HepG2 (cell line): ENCODE measurements around the gene LMNTD1. TPM values are rescaled to one million over a fixed set of nuclear protein-coding genes. Genes with fewer than 3 reads are reported as not detected.

Experiments
- ATAC-seq: fragments of 200-7000 bp; cut with Tn5 transposase; 3 replicates; pipeline ENCODE4 v1.9.1; 2020; ENCODE audit warnings: mild to moderate bottlenecking, moderate library complexity
- BruUV-seq: library from RNA; stranded (reverse); fragments of 400-500 nt; replicated peaks from 2 replicates; lab custom pipeline; 2021; lab: Mats Ljungman, UMichigan
- CTCF ChIA-PET: fragments of 300-600 bp; formaldehyde crosslinking; extraction: SDS; loops from one replicate; lab custom pipeline; 2021; ENCODE audit warnings: low total read pairs, inconsistent platforms, low intra/inter-chr PET ratio; lab: Yijun Ruan, JAX
- POLR2A ChIA-PET: fragments of 350-600 bp; sonication (Branson Sonifier 250); formaldehyde crosslinking; loops from one replicate; lab custom pipeline; 2020; ENCODE audit warnings: antibody characterized with exemption, inconsistent platforms; lab: Yijun Ruan, JAX
- DNase-seq: peaks from one replicate; pipeline ENCODE4 v3.0.0-alpha.2; 2015; ENCODE audit warnings: low spot score
- FAIRE-seq: peaks from 3 replicates; lab custom pipeline; 2011; peaks lifted over from hg19 to GRCh38; lab: Jason Lieb, UNC
- H2AFZ ChIP-seq: one replicate; pipeline ENCODE4 v1.6.1; 2011; ENCODE audit warnings: low read length, inconsistent platforms
- H3K27ac ChIP-seq: fragments of 300-600 bp; 3 replicates; pipeline ENCODE4 v1.8.0; 2011; ENCODE audit warnings: mixed run types, mild to moderate bottlenecking, mixed read lengths, low read length, inconsistent platforms; ENCODE audit not compliant: insufficient read depth; ENCODE audit errors: extremely low read length
- H3K27me3 ChIP-seq, 2 experiments: fragments of 200-600 bp in 1 of 2; 2 replicates in 1 of 2; 3 replicates in 1 of 2; pipeline versions ENCODE4 v1.6.0 to v1.8.0; 2011; ENCODE audit warnings: low read length in 2 of 2, mild to moderate bottlenecking in 2 of 2, moderate library complexity in 2 of 2, inconsistent platforms in 1 of 2; ENCODE audit not compliant: insufficient read depth in 2 of 2, control insufficient read depth in 1 of 2
- H3K36me3 ChIP-seq, 2 experiments: fragments of 200-600 bp in 1 of 2; replicated peaks in 1 of 2; 2 replicates in 1 of 2; 3 replicates in 1 of 2; pipeline versions ENCODE4 v1.5.1 to v1.8.0; 2011; ENCODE audit warnings: low read length in 2 of 2, inconsistent platforms in 1 of 2; ENCODE audit not compliant: insufficient read depth in 2 of 2, control insufficient read depth in 1 of 2
- H3K4me1 ChIP-seq: 2 replicates; pipeline ENCODE4 v1.5.1; 2012; ENCODE audit warnings: low read length, inconsistent platforms; ENCODE audit not compliant: insufficient read depth
- H3K4me2 ChIP-seq: 2 replicates; pipeline ENCODE4 v1.6.0; 2011; ENCODE audit warnings: low read depth, low read length, inconsistent platforms
- H3K4me3 ChIP-seq, 3 experiments: fragments of 200-600 bp in 1 of 3; sonication (generic), shearing (Covaris generic) in 1 of 3; replicated peaks in 1 of 3; 2 replicates each; pipeline ENCODE4 v1.5.1; 2011 to 2016; ENCODE audit warnings: low read length in 3 of 3, inconsistent platforms in 2 of 3, low read depth in 2 of 3, mild to moderate bottlenecking in 2 of 3, control low read depth in 1 of 3, mixed read lengths in 1 of 3; ENCODE audit not compliant: insufficient read depth in 1 of 3
- H3K79me2 ChIP-seq: one replicate; pipeline ENCODE4 v1.6.1; 2011; ENCODE audit warnings: low read length, inconsistent platforms; ENCODE audit not compliant: insufficient read depth
- H3K9ac ChIP-seq: 2 replicates; pipeline ENCODE4 v1.6.0; 2011; ENCODE audit warnings: mild to moderate bottlenecking, low read depth, low read length, inconsistent platforms; ENCODE audit not compliant: insufficient read depth
- H3K9me3 ChIP-seq: 2 replicates; pipeline ENCODE4 v1.5.1; 2012; ENCODE audit warnings: mild to moderate bottlenecking, low read length
- H4K20me1 ChIP-seq: 2 replicates; pipeline ENCODE4 v1.6.0; 2011; ENCODE audit warnings: inconsistent platforms, mild to moderate bottlenecking, low read length, moderate library complexity; ENCODE audit not compliant: insufficient read depth
- ADNP ChIP-seq: sonication (generic); formaldehyde crosslinking; IDR thresholded peaks from 2 replicates; pipeline ENCODE4 v1.4.0; 2020; ENCODE audit warnings: missing genetic modification reagents
- CHD4 ChIP-seq: fragments of 200-600 bp; sonication (generic); IDR thresholded peaks from 2 replicates; pipeline ENCODE4 v1.7.0; 2017; ENCODE audit warnings: mild to moderate bottlenecking, low read length, borderline replicate concordance
- HNF4G ChIP-seq, 2 experiments: sonication (generic) in 1 of 2; formaldehyde crosslinking in 1 of 2; IDR thresholded peaks; 2 replicates each; pipeline versions ENCODE4 v1.4.0 to v1.6.1; 2011 to 2020; ENCODE audit warnings: borderline replicate concordance in 2 of 2, low read depth in 2 of 2, mild to moderate bottlenecking in 2 of 2, low read length in 1 of 2, missing genetic modification reagents in 1 of 2, moderate library complexity in 1 of 2
- NCOA5 ChIP-seq: sonication (generic); formaldehyde crosslinking; IDR thresholded peaks from 2 replicates; pipeline ENCODE4 v1.4.0; 2020; ENCODE audit warnings: missing genetic modification reagents
- NR1H2 ChIP-seq: sonication (generic); formaldehyde crosslinking; IDR thresholded peaks from 2 replicates; pipeline ENCODE4 v1.8.1; 2022; ENCODE audit warnings: low read depth, missing genetic modification reagents, borderline replicate concordance
- PHF5A ChIP-seq: IDR thresholded peaks from one replicate; pipeline ENCODE4 v1.6.1; 2018; ENCODE audit warnings: low read depth, missing genetic modification reagents; ENCODE audit not compliant: unreplicated experiment
- SOX5 ChIP-seq: IDR thresholded peaks from 2 replicates; pipeline ENCODE4 v1.6.1; 2016; ENCODE audit warnings: borderline replicate concordance
- SRF ChIP-seq: IDR thresholded peaks from 2 replicates; pipeline ENCODE4 v1.6.1; 2011; ENCODE audit warnings: mild to moderate bottlenecking, low read depth, low read length, moderate library complexity
- ZNF20 ChIP-seq: sonication (generic); formaldehyde crosslinking; IDR thresholded peaks from 2 replicates; pipeline ENCODE4 v1.4.0; 2020; ENCODE audit warnings: mild to moderate bottlenecking, moderate library complexity, missing genetic modification reagents
- ZNF224 ChIP-seq: sonication (generic); formaldehyde crosslinking; IDR thresholded peaks from 2 replicates; pipeline ENCODE4 v1.5.0; 2020; ENCODE audit warnings: mild to moderate bottlenecking, missing genetic modification reagents
- ZNF713 ChIP-seq: sonication (generic); formaldehyde crosslinking; IDR thresholded peaks from 2 replicates; pipeline ENCODE4 v1.4.0; 2020; ENCODE audit warnings: mild to moderate bottlenecking, missing genetic modification reagents
- ZSCAN25 ChIP-seq: sonication (generic); formaldehyde crosslinking; IDR thresholded peaks from 2 replicates; pipeline ENCODE4 v1.8.0; 2022; ENCODE audit warnings: mild to moderate bottlenecking, missing genetic modification reagents
- WGBS: methylation state at CpG from one replicate; pipeline ENCODE4 v1.1.6; 2017; ENCODE audit warnings: low lambda C conversion rate; 5-methylcytosine and 5-hydroxymethylcytosine counted together
- in situ Hi-C: cut with HindIII; loops from 2 replicates; pipeline ENCODE4 v1.10.0; 2017; ENCODE audit warnings: low pct_unique_long_range_greater_than_20kb; ENCODE audit not compliant: extremely low pct_ligation_motif_present
- intact Hi-C: fragments of 100-400 bp; cut with micrococcal nuclease; formaldehyde crosslinking; loops from one replicate; pipeline ENCODE4 v1.10.0; 2022; ENCODE audit not compliant: unreplicated experiment
- polyA plus RNA-seq, 8 experiments: library from polyadenylated mRNA; depleted of rRNA in 3 of 8; stranded (reverse) in 7 of 8; unstranded in 1 of 8; fragments of >200 nt; fragmentation: Illumina TruSeq in 4 of 8; extraction: Trizol in 4 of 8; gene quantifications; 2 replicates each; pipeline versions ENCODE4 v1.2.1 to v1.2.3, GENCODE V29; 2011 to 2016; ENCODE audit warnings: low read depth in 4 of 8, missing spikeins in 1 of 8, mixed read lengths in 1 of 8; ENCODE audit not compliant: insufficient read depth in 1 of 8
- total RNA-seq, 5 experiments: library from RNA; depleted of rRNA; stranded (reverse); fragments of >200 nt; fragmentation: Illumina TruSeq; extraction: Trizol; gene quantifications; 2 replicates each; pipeline ENCODE4 v1.2.3, GENCODE V29; 2016; ENCODE audit warnings: low read depth in 1 of 5
- TF ChIP-seq, protein P1 (sequence below): IDR thresholded peaks from 2 replicates; pipeline ENCODE4 v1.6.1; 2016; ENCODE audit warnings: mild to moderate bottlenecking, missing biosample characterization, missing genetic modification reagents
- TF ChIP-seq, protein P2 (sequence below): sonication (generic); formaldehyde crosslinking; IDR thresholded peaks from 2 replicates; pipeline ENCODE4 v1.5.1; 2020; ENCODE audit warnings: mild to moderate bottlenecking, missing genetic modification reagents
- TF ChIP-seq, protein P3 (sequence below): IDR thresholded peaks from 2 replicates; pipeline ENCODE4 v1.6.1; 2016; ENCODE audit warnings: low read depth, borderline replicate concordance
- TF ChIP-seq, protein P4 (sequence below): sonication (generic); formaldehyde crosslinking; IDR thresholded peaks from 2 replicates; pipeline ENCODE4 v1.4.0; 2020; ENCODE audit warnings: mild to moderate bottlenecking, missing genetic modification reagents

LMNTD1 gene
- total and polyA plus RNA-seq, 2 of the 13 experiments (the other 11 are each of a cell fraction or from before 2014, with no cell fraction given) = not detected

DNA sequence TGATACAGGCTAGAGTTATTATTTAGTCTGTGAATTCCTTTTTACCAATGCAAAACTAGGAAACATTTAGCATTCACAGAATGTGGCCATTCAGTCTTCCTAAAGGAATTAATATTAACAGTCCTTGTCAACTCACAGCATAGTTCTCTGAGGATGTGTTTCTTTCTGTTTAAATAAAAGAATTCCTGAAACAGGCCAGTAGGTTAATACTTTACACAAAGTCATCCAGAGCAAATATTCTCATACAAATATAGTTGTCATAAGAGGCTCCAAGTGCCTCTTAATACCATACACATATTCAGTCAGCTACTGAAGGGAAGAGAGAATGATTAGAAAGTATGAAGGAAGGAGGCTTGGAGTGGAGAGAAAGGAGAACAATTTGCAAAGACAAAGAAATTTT is 120.1 kb downstream of the LMNTD1 start (continued):
- TF ChIP-seq, protein P1, sequence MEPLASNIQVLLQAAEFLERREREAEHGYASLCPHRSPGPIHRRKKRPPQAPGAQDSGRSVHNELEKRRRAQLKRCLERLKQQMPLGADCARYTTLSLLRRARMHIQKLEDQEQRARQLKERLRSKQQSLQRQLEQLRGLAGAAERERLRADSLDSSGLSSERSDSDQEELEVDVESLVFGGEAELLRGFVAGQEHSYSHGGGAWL (CRISPR knock-in tag) = no peak
- no peak for TF ChIP-seq NCOA5 (CRISPR knock-in tag)
- TF ChIP-seq SOX5 (CRISPR knock-in tag) = no peak

DNA sequence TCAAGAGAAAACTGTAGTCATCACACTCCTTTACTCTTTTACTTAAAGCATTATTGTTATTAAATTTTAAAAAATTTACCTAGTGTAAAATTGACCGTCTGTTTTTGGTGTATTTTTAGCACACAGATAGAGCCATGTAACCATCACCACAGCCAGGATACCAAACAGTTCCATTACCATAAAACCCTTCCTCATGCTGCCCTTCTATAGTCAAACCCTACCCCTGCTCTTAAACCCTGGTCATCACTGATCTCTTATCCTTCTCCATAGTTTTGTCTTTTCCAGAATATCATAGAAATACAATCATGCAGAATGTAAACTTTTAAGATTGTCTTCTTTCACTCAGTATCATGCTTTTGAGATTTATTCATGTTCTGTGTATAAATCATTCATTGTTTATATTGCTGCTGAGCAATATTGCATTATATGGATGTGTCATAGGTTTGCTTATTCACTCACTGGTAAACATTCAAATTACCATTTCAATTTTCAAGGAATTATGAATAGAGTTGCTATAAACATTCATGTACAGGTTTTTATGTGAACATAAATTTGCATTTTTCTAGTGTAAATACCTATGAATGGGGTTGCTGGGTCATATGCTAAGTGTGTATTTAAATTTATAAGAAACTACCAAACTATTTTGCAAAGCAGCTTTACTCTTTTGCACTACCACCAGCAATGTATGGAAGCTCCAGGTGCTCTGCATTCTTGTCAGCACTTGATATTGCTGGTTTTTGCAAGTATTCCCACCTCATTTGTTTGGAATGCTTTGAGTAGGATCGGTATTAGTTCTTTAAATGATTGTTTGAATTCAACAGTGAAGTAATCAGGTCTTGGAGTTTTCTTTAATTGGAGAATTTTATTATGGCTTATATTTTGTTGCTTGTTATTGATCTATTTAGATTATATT is 125.5 kb downstream of the LMNTD1 start:
- Histone ChIP-seq H3K27ac (no peak overlapping the region), H3K9ac (no peak overlapping the region), H3K36me3 (no peaks in the 10 kb centered on the region), H3K79me2 (no peaks in the 10 kb centered on the region), H3K9me3 (no peaks in the 10 kb centered on the region), H2AFZ (no peak overlapping the region), H3K4me3 (no peak overlapping the region), H3K4me2 (no peak overlapping the region), H3K27me3 (no peaks in the 10 kb centered on the region), H3K4me1 (no peaks in the 10 kb centered on the region), H4K20me1 (no peaks in the 10 kb centered on the region)
- intact Hi-C loops = no loop called here
- FAIRE-seq (no peak), ATAC-seq (no peak), DNase-seq (no peak)
- no TSS peak for BruUV-seq
- in situ Hi-C loops = no loop called here
- POLR2A ChIA-PET = no interaction called here
- CTCF ChIA-PET = no interaction called here
- WGBS = 11% methylated on average over 2 of the region's 2 CpGs
- TF ChIP-seq, protein P2, sequence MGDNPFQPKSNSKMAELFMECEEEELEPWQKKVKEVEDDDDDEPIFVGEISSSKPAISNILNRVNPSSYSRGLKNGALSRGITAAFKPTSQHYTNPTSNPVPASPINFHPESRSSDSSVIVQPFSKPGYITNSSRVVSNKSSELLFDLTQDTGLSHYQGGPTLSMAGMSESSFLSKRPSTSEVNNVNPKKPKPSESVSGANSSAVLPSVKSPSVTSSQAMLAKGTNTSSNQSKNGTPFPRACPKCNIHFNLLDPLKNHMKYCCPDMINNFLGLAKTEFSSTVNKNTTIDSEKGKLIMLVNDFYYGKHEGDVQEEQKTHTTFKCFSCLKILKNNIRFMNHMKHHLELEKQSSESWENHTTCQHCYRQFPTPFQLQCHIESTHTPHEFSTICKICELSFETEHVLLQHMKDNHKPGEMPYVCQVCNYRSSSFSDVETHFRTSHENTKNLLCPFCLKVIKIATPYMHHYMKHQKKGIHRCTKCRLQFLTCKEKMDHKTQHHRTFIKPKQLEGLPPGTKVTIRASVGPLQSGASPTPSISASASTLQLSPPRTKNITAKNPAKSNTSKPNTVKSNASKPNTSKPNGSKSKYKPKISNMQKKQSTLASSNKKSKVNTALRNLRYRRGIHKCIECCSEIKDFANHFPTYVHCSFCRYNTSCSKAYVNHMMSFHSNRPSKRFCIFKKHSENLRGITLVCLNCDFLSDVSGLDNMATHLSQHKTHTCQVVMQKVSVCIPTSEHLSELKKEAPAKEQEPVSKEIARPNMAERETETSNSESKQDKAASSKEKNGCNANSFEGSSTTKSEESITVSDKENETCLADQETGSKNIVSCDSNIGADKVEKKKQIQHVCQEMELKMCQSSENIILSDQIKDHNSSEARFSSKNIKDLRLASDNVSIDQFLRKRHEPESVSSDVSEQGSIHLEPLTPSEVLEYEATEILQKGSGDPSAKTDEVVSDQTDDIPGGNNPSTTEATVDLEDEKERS (CRISPR knock-in tag) = no peak
- no peak for TF ChIP-seq SRF
- no peak for TF ChIP-seq PHF5A (CRISPR knock-in tag)
- no peak for TF ChIP-seq ZNF20
- TF ChIP-seq NR1H2 (CRISPR knock-in tag) = no peak
- no peak for TF ChIP-seq HNF4G (IDR thresholded peaks at IDR 0.05; ENCODE audit: borderline replicate concordance, low read depth, low read length)
- no peak for TF ChIP-seq HNF4G (CRISPR knock-in tag; IDR thresholded peaks at IDR 0.05; ENCODE audit: borderline replicate concordance, low read depth)
- TF ChIP-seq, protein P3, sequence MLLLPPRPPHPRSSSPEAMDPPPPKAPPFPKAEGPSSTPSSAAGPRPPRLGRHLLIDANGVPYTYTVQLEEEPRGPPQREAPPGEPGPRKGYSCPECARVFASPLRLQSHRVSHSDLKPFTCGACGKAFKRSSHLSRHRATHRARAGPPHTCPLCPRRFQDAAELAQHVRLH = no peak
- no peak for TF ChIP-seq ZNF224 (CRISPR knock-in tag)
- no peak for TF ChIP-seq ZSCAN25 (CRISPR knock-in tag)
- TF ChIP-seq ZNF713 (CRISPR knock-in tag) = no peak
- TF ChIP-seq, protein P4, sequence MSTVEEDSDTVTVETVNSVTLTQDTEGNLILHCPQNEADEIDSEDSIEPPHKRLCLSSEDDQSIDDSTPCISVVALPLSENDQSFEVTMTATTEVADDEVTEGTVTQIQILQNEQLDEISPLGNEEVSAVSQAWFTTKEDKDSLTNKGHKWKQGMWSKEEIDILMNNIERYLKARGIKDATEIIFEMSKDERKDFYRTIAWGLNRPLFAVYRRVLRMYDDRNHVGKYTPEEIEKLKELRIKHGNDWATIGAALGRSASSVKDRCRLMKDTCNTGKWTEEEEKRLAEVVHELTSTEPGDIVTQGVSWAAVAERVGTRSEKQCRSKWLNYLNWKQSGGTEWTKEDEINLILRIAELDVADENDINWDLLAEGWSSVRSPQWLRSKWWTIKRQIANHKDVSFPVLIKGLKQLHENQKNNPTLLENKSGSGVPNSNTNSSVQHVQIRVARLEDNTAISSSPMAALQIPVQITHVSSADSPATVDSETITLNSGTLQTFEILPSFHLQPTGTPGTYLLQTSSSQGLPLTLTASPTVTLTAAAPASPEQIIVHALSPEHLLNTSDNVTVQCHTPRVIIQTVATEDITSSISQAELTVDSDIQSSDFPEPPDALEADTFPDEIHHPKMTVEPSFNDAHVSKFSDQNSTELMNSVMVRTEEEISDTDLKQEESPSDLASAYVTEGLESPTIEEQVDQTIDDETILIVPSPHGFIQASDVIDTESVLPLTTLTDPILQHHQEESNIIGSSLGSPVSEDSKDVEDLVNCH (CRISPR knock-in tag) = no peak
- no peak for TF ChIP-seq CHD4
- no peak for TF ChIP-seq ADNP (CRISPR knock-in tag)
